ENCODE measurements around the gene HOXC9. TPM values are rescaled to one million over a fixed set of nuclear protein-coding genes. Genes with fewer than 3 reads are reported as not detected.

The HOXC9 gene
- total and polyA plus RNA-seq, 12 donors, result not detected

- WGBS, 2 donors, result 8 to 11% methylated on average over 9 of the region's 9 CpGs
- no peak for TF ChIP-seq CTCF (IDR thresholded peaks at IDR 0.05)
Observed at GRCh38 chr12:53976823-53977595, 23.0 kb upstream of the HOXC9 start.

GRCh38 chr12:53977596-53978445, 22.1 kb upstream of the HOXC9 start:
- H3K9me3 ChIP-seq, result no peaks in the 10 kb centered on the region
- no peak overlapping the region for H3K4me3 ChIP-seq
- 3 to 6% methylated on average over 11 of the region's 11 CpGs for WGBS, 2 donors
- no peak for TF ChIP-seq CTCF (IDR thresholded peaks at IDR 0.05)
- H3K4me1 ChIP-seq, result peaks cover 2 to 28% (median 16%) of the 10 kb centered on the region in 9 donors
- intact Hi-C loops (cut with DNase I), result no loop called here
- DNase-seq (no peak), ATAC-seq (no peak)
- peaks cover 64 to 100% (median 98%) of the 10 kb centered on the region in 7 donors for H3K27me3 ChIP-seq
- H3K27ac ChIP-seq, result no peak overlapping the region
- no peaks in the 10 kb centered on the region for H3K36me3 ChIP-seq

More at GRCh38 chr12:53976823-53977595, 23.0 kb upstream of the HOXC9 start:
- peaks cover 2 to 28% (median 16%) of the 10 kb centered on the region in 9 donors for H3K4me1 ChIP-seq
- H3K27ac ChIP-seq, result no peak overlapping the region
- H3K4me3 ChIP-seq, result no peak overlapping the region
- peaks cover 63 to 100% (median 98%) of the 10 kb centered on the region in 7 donors for H3K27me3 ChIP-seq
- ATAC-seq (no peak), DNase-seq (no peak)
- H3K36me3 ChIP-seq, result no peaks in the 10 kb centered on the region
- intact Hi-C loops (cut with DNase I), result no loop called here
- H3K9me3 ChIP-seq, result no peaks in the 10 kb centered on the region

GRCh38 chr12:53978477-53979356, 21.2 kb upstream of the HOXC9 start:
- peaks cover 2 to 23% (median 15%) of the 10 kb centered on the region in 9 donors for H3K4me1 ChIP-seq
- no peaks in the 10 kb centered on the region for H3K36me3 ChIP-seq
- no peak for ATAC-seq
- TF ChIP-seq CTCF (IDR thresholded peaks at IDR 0.05), result no peak
- peaks cover 62 to 100% (median 98%) of the 10 kb centered on the region in 7 donors for H3K27me3 ChIP-seq
- WGBS, 2 donors, result 6 to 13% methylated on average over 15 of the region's 15 CpGs
- no peak for DNase-seq
- no peak overlapping the region for H3K4me3 ChIP-seq
- H3K27ac ChIP-seq, result no peak overlapping the region
- intact Hi-C loops (cut with DNase I), result no loop called here
- no peaks in the 10 kb centered on the region for H3K9me3 ChIP-seq

Data from heart right ventricle (tissue), 16 donors.